Erythroblast (primary cell): ENCODE results near the gene SCAMP2.

Source experiments
- DNase-seq, 2 experiments: peaks; one replicate each; lab custom pipeline; 2025; lab: John Stamatoyannopoulos, UW
- GATA1 ChIP-seq: IDR thresholded peaks from 2 replicates; pipeline ENCODE4 v1.6.1; 2011; ENCODE audit warnings: low read depth, mild to moderate bottlenecking, control low read depth, low read length, moderate library complexity
- POLR2A ChIP-seq: IDR thresholded peaks from 2 replicates; pipeline ENCODE4 v1.6.1; 2011; ENCODE audit warnings: mild to moderate bottlenecking, low read length

Gene SCAMP2

GRCh38 chr15:74799856-74800558, 73.2 kb downstream of the SCAMP2 start:
- TF ChIP-seq GATA1 (no peak), POLR2A (no peak)
- peak; percentile 74 to 87 for DNase-seq

GRCh38 chr15:74799255-74799855, 73.8 kb downstream of the SCAMP2 start:
- no peak for DNase-seq
- TF ChIP-seq GATA1: no peak
- no peak for TF ChIP-seq POLR2A

- TF ChIP-seq POLR2A (no peak), GATA1 (no peak)
- no peak for DNase-seq
Observed at GRCh38 chr15:74798388-74799254, 74.5 kb downstream of the SCAMP2 start.

GRCh38 chr15:74795966-74796625, 77.1 kb downstream of the SCAMP2 start:
- DNase-seq: no peak
- TF ChIP-seq POLR2A: no peak
- no peak for TF ChIP-seq GATA1

- TF ChIP-seq POLR2A: no peak
- DNase-seq: no peak
Observed at GRCh38 chr15:74794970-74795349, 78.2 kb downstream of the SCAMP2 start.

GRCh38 chr15:74794248-74794969, 78.8 kb downstream of the SCAMP2 start:
- TF ChIP-seq GATA1 (no peak), POLR2A (no peak)

More at GRCh38 chr15:74794248-74794969, 78.8 kb downstream of the SCAMP2 start:
- no peak for DNase-seq
